22Rv1 (cell line): ENCODE results near the gene CCDC178.

ENCODE experiments used
- H3K27ac ChIP-seq: fragments of 450-650 bp; 2 replicates; pipeline ENCODE4 v1.5.1; 2017
- CTCF ChIP-seq: fragments of 450-650 bp; IDR thresholded peaks from 2 replicates; pipeline ENCODE4 v1.5.1; 2017; ENCODE audit warnings: mild to moderate bottlenecking
- ZFX ChIP-seq: fragments of 450-650 bp; IDR thresholded peaks from 2 replicates; pipeline ENCODE4 v1.6.1; 2017; ENCODE audit warnings: antibody characterized with exemption, borderline replicate concordance

CCDC178 gene

GRCh38 chr18:33466822-33467221 is 26.3 kb upstream of the CCDC178 start:
- TF ChIP-seq CTCF (no peak), ZFX (no peak)
- H3K27ac ChIP-seq, result no peak overlapping the region

GRCh38 chr18:33460681-33461080 is 20.2 kb upstream of the CCDC178 start:
- H3K27ac ChIP-seq, result no peak overlapping the region
- TF ChIP-seq ZFX, result no peak
- TF ChIP-seq CTCF, result no peak

- no peak for TF ChIP-seq ZFX
- TF ChIP-seq CTCF, result no peak
Observed at GRCh38 chr18:33459612-33460011, 19.1 kb upstream of the CCDC178 start.

GRCh38 chr18:33446604-33447003 is 6.1 kb upstream of the CCDC178 start:
- H3K27ac ChIP-seq, result no peak overlapping the region
- TF ChIP-seq CTCF (no peak), ZFX (no peak)

More at GRCh38 chr18:33459612-33460011, 19.1 kb upstream of the CCDC178 start:
- H3K27ac ChIP-seq, result peak overlapping the region; percentile 41; the same call in 1 of the 2 replicates

- TF ChIP-seq CTCF, result no peak
- no peak for TF ChIP-seq ZFX
- no peak overlapping the region for H3K27ac ChIP-seq
Observed at GRCh38 chr18:33444709-33445108, 4.2 kb upstream of the CCDC178 start.

GRCh38 chr18:33432857-33433256 is 7.7 kb downstream of the CCDC178 start:
- no peak overlapping the region for H3K27ac ChIP-seq
- TF ChIP-seq ZFX (no peak), CTCF (no peak)

- TF ChIP-seq CTCF (no peak), ZFX (no peak)
- H3K27ac ChIP-seq, result no peak overlapping the region
Observed at GRCh38 chr18:33427549-33427948, 13.0 kb downstream of the CCDC178 start.
